Measurements from ENCODE around the gene PCLO. TPM values are rescaled to one million over a fixed set of nuclear protein-coding genes. Genes with fewer than 3 reads are reported as not detected.

PCLO gene
- total and polyA plus RNA-seq, 2 of the 8 experiments (the other 6 are each of a cell fraction or from before 2014, with no cell fraction given) = 1.5 to 3.2 TPM

- Histone ChIP-seq H4K8ac (ENCODE audit: extremely low read depth, insufficient read depth, low read length) (no peak overlapping the region), H3K23ac (ENCODE audit: insufficient read length) (no peak overlapping the region), H3K23me2 (ENCODE audit: low read depth, low read length) (peaks cover 2% of the 10 kb centered on the region; the same call in 1 of the 2 replicates), H2AK5ac (ENCODE audit: low read depth, low read length) (no peak overlapping the region), H3K4ac (replicated peaks; ENCODE audit: insufficient read length, low read depth, low read length) (no peak overlapping the region), H3K14ac (ENCODE audit: insufficient read length) (no peak overlapping the region), H3K4me1 (replicated peaks in 1 of 4; ENCODE audit: control insufficient read depth in 3 of 4, insufficient read depth in 4 of 4, low read length in 3 of 4) (no peaks in the 10 kb centered on the region), H2BK12ac (ENCODE audit: low read depth, low read length) (no peak overlapping the region), H3K9ac (replicated peaks in 1 of 4; ENCODE audit: extremely low read depth in 1 of 4, low read depth in 3 of 4, low read length in 3 of 4) (no peak overlapping the region), H2BK15ac (ENCODE audit: low read length) (no peak overlapping the region), H2BK20ac (ENCODE audit: low read length) (no peak overlapping the region), H2AFZ (ENCODE audit: low read length) (no peak overlapping the region), H2BK120ac (replicated peaks; ENCODE audit: low read depth, low read length) (no peak overlapping the region), H3K27me3 (replicated peaks in 1 of 4; ENCODE audit: control insufficient read depth in 3 of 4, extremely low read depth in 1 of 4, insufficient read depth in 3 of 4, low read length in 3 of 4) (no peaks in the 10 kb centered on the region), H4K20me1 (replicated peaks in 1 of 2; ENCODE audit: control insufficient read depth in 1 of 2, insufficient read depth in 2 of 2, low read length in 2 of 2) (no peaks in the 10 kb centered on the region), H3K79me1 (ENCODE audit: low read depth, low read length) (no peaks in the 10 kb centered on the region), H3K56ac (replicated peaks; ENCODE audit: insufficient read length, low read depth, low read length) (no peak overlapping the region), H3K18ac (ENCODE audit: extremely low read depth, low read length) (no peak overlapping the region), H3K79me2 (ENCODE audit: control insufficient read depth in 1 of 2, insufficient read depth in 2 of 2, low read length in 2 of 2) (no peaks in the 10 kb centered on the region), H4K91ac (replicated peaks; ENCODE audit: insufficient read length, low read length) (no peak overlapping the region), H4K5ac (ENCODE audit: insufficient read length, low read depth, low read length) (no peak overlapping the region), H3K4me3 (ENCODE audit: extremely low read depth in 1 of 4, insufficient read depth in 2 of 4, low read depth in 3 of 4, low read length in 4 of 4) (no peak overlapping the region), H3K27ac (ENCODE audit: low read depth, low read length) (no peak overlapping the region), H3K9me3 (ENCODE audit: insufficient read depth in 2 of 2, low read depth in 1 of 2, low read length in 1 of 2) (no peaks in the 10 kb centered on the region), H3K4me2 (ENCODE audit: insufficient read depth in 1 of 2, low read depth in 2 of 2, low read length in 2 of 2) (no peak overlapping the region), H2BK5ac (ENCODE audit: low read depth, low read length) (no peak overlapping the region), H3K36me3 (ENCODE audit: control insufficient read depth in 2 of 4, insufficient read depth in 4 of 4, low read length in 3 of 4) (no peaks in the 10 kb centered on the region)
- WGBS, 2 experiments (ENCODE audit: extremely low coverage in 1 of 2, insufficient coverage in 1 of 2, insufficient read length in 1 of 2, insufficient replicate concordance in 2 of 2, low coverage in 1 of 2, low lambda C conversion rate in 2 of 2, missing lambda C conversion rate in 1 of 2) = 90% methylated on average over 2 of the region's 2 CpGs; no CpG with 5 or more reads in 1 of the 2 experiments
- TF ChIP-seq TAF7 (optimal IDR thresholded peaks at IDR 0.05; ENCODE audit: borderline replicate concordance, low read depth, low read length) = no peak
- no peak for TF ChIP-seq MAFK (IDR thresholded peaks at IDR 0.05; ENCODE audit: low read depth, low read length)
- no peak for TF ChIP-seq NANOG (IDR thresholded peaks at IDR 0.05; ENCODE audit: insufficient read depth, low read depth, low read length, poor library complexity, severe bottlenecking)
- TF ChIP-seq EP300 (IDR thresholded peaks at IDR 0.05; ENCODE audit: borderline replicate concordance in 1 of 2, low read depth in 2 of 2, low read length in 2 of 2) = no peak
- TF ChIP-seq CEBPB (IDR thresholded peaks at IDR 0.05; ENCODE audit: low read depth, low read length) = no peak
- no peak for TF ChIP-seq SIRT6 (IDR thresholded peaks at IDR 0.05; ENCODE audit: low read length)
- TF ChIP-seq RBBP5 (IDR thresholded peaks at IDR 0.05; ENCODE audit: borderline replicate concordance, low read depth, low read length) = no peak
- DNase-seq (ENCODE audit: low read depth in 1 of 2, low spot score in 2 of 2) (no peak), FAIRE-seq (no peak)
- CTCF ChIA-PET (ENCODE audit: partially characterized antibody) = no interaction called here
- POLR2A ChIA-PET (ENCODE audit: partially characterized antibody) = no interaction called here
Measured at GRCh38 chr7:83055197-83055596, 107.5 kb downstream of the PCLO start.
